Transverse colon (tissue), 4 donors: ENCODE results near the gene PERP. TPM values are rescaled to one million over a fixed set of nuclear protein-coding genes. Genes with fewer than 3 reads are reported as not detected.

Source experiments
- DNase-seq: peaks from one replicate; pipeline ENCODE4 v3.0.0-alpha.2; 2019
- H3K27ac ChIP-seq, 4 donors: fragments of 200-600 bp; sonication (generic); 2 replicates each; pipeline ENCODE4 v1.5.1; 2016 to 2018; ENCODE audit warnings: inconsistent platforms in 4 of 4
- H3K27me3 ChIP-seq: fragments of 200-600 bp; sonication (generic); 2 replicates; pipeline ENCODE4 v1.5.1; 2017; ENCODE audit warnings: inconsistent platforms
- H3K36me3 ChIP-seq, 4 donors: fragments of 200-600 bp; sonication (generic); 2 replicates each; pipeline ENCODE4 v1.5.1; 2017 to 2019; ENCODE audit warnings: inconsistent platforms in 4 of 4
- H3K4me1 ChIP-seq, 4 donors: fragments of 200-600 bp; sonication (generic); 2 replicates each; pipeline ENCODE4 v1.5.1; 2017 to 2020; ENCODE audit warnings: inconsistent platforms in 4 of 4
- H3K4me3 ChIP-seq, 4 donors: fragments of 200-600 bp; sonication (generic); 1 replicate in 1 of 4; 2 replicates in 3 of 4; pipeline versions ENCODE4 v1.5.1 to v1.6.1; 2017 to 2019; ENCODE audit warnings: inconsistent platforms in 4 of 4
- H3K9me3 ChIP-seq, 2 donors: fragments of 200-600 bp; sonication (generic); 2 replicates each; pipeline ENCODE4 v1.5.1; 2017 to 2019; ENCODE audit warnings: inconsistent platforms in 2 of 2
- CTCF ChIP-seq, 5 experiments: fragments of 200-600 bp in 3 of 5; fragments of 450-650 bp in 2 of 5; sonication (generic) in 3 of 5; IDR thresholded peaks; 1 replicate in 2 of 5; 2 replicates in 3 of 5; pipeline ENCODE4 v1.5.1; 2016 to 2017; ENCODE audit warnings: antibody characterized with exemption in 5 of 5, inconsistent platforms in 3 of 5, mild to moderate bottlenecking in 2 of 5, moderate library complexity in 1 of 5
- EP300 ChIP-seq: sonication (generic); formaldehyde crosslinking; IDR thresholded peaks from one replicate; pipeline ENCODE4 v1.6.1; 2017; ENCODE audit warnings: antibody characterized with exemption, low read depth
- POLR2A ChIP-seq: fragments of 450-650 bp; IDR thresholded peaks from one replicate; pipeline ENCODE4 v1.6.1; 2016; ENCODE audit warnings: antibody characterized with exemption, mild to moderate bottlenecking, moderate library complexity
- POLR2AphosphoS5 ChIP-seq, 3 donors: sonication (generic); formaldehyde crosslinking; IDR thresholded peaks; one replicate each; pipeline ENCODE4 v1.6.1; 2016; ENCODE audit warnings: antibody characterized with exemption in 3 of 3
- WGBS, 2 donors: methylation state at CpG; one replicate each; pipeline ENCODE4 v1.1.5; 2018; ENCODE audit warnings: low coverage in 1 of 2; 5-methylcytosine and 5-hydroxymethylcytosine counted together
- in situ Hi-C, 4 donors: fragments of 200-750 bp; cut with MboI; loops; one replicate each; pipeline versions ENCODE4 v1.15.0 to v1.15.1; 2017; ENCODE audit warnings: low sequenced_read_pairs in 3 of 4, low pct_ligation_motif_present in 1 of 4, low pct_unique_long_range_greater_than_20kb in 1 of 4
- intact Hi-C: fragments of 100-400 bp; cut with DNase I; formaldehyde crosslinking; loops from one replicate; pipeline ENCODE4 v1.15.1; 2023; ENCODE audit warnings: low total_unique reads
- total RNA-seq, 4 donors: library from RNA; depleted of rRNA; stranded (reverse); fragments of >200 nt; gene quantifications; one replicate each; pipeline ENCODE4 v1.1.0, GENCODE V29; 2016

Gene PERP
- total RNA-seq, 4 donors from 2014 or later = 18.1 to 73.0 (median 55.5) TPM

GRCh38 chr6:138054982-138055381, 52.2 kb downstream of the PERP start:
- DNase-seq = no peak
- no peaks in the 10 kb centered on the region for H3K27me3 ChIP-seq
- no peak overlapping the region for H3K27ac ChIP-seq
- H3K4me1 ChIP-seq = no peaks in the 10 kb centered on the region
- H3K36me3 ChIP-seq = no peaks in the 10 kb centered on the region
- H3K9me3 ChIP-seq = peaks cover 0 to 9% of the 10 kb centered on the region in 2 donors
- in situ Hi-C loops = no loop called here
- TF ChIP-seq POLR2A (no peak), EP300 (no peak), CTCF (IDR thresholded peaks at IDR 0.05) (no peak), POLR2AphosphoS5 (IDR thresholded peaks at IDR 0.05) (no peak)
- intact Hi-C loops = no loop called here
- 31 to 48% methylated on average over 1 of the region's 1 CpG for WGBS, 2 donors
- no peak overlapping the region for H3K4me3 ChIP-seq

DNA sequence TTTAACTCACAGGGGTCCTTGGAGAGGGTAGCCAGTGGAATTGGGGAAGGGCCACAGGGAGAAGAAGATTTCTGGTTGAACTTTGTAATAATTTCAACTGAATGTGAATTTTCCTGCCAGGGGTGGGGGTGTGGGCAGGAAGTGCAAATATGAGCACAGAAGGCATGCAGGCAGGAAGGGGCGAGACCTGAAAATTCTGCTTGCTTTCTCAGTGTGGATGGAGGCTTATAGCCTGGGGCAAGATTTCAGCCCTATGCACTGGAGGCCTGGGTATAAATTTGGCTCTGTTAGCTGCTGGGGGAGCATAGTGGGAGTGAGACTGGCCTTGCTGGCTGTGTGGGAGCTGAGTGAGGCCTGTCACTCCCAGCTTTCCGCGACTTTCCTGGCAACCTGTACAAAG, 54.4 kb downstream of the PERP start:
- no peak for DNase-seq
- in situ Hi-C loops = no loop called here

GRCh38 chr6:138044972-138045371, 62.2 kb downstream of the PERP start:
- intact Hi-C loops = no loop called here
- no peaks in the 10 kb centered on the region for H3K27me3 ChIP-seq
- no peak overlapping the region for H3K4me3 ChIP-seq
- no peaks in the 10 kb centered on the region for H3K4me1 ChIP-seq
- no peak overlapping the region for H3K27ac ChIP-seq
- no peak for TF ChIP-seq EP300
- no peak for TF ChIP-seq POLR2AphosphoS5 (IDR thresholded peaks at IDR 0.05)
- no peak for TF ChIP-seq CTCF (IDR thresholded peaks at IDR 0.05)
- no peak for TF ChIP-seq POLR2A
- in situ Hi-C loops = no loop called here
- no peaks in the 10 kb centered on the region for H3K36me3 ChIP-seq
- WGBS, 2 donors = 83 to 85% methylated on average over 1 of the region's 1 CpG
- H3K9me3 ChIP-seq = no peaks in the 10 kb centered on the region
- no peak for DNase-seq

More for the DNA sequence above, 54.4 kb downstream of the PERP start:
- TF ChIP-seq POLR2A (no peak), EP300 (no peak), POLR2AphosphoS5 (IDR thresholded peaks at IDR 0.05) (no peak), CTCF (IDR thresholded peaks at IDR 0.05) (no peak)
- no peaks in the 10 kb centered on the region for H3K4me1 ChIP-seq
- whole genome bisulfite sequencing, 2 donors = 82% methylated on average over 3 of the region's 3 CpGs; no CpG with 5 or more reads in 1 of the 2 donors
- intact Hi-C loops = no loop called here
- no peak overlapping the region for H3K4me3 ChIP-seq
- no peaks in the 10 kb centered on the region for H3K27me3 ChIP-seq
- peaks cover 0 to 9% of the 10 kb centered on the region in 2 donors for H3K9me3 ChIP-seq
- H3K27ac ChIP-seq = no peak overlapping the region
- H3K36me3 ChIP-seq = no peaks in the 10 kb centered on the region

DNA sequence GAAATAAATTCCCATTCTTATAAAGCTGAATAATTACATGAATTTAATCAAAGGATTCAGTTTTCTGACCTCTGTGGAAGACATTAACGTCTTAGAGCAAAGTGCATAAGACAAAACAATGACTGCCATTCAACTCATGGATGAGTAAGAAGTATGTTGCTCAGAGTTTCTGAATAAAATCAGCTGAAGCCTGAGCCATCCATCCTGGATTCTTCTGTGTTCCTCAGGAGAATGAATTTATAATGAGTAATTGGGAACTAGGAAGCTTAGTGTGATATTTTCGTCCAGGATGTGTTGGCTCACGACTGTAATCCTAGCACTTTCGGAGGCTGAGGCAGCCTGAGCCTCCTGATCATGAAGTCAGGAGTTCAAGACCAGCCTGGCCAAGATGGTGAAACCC, 62.8 kb downstream of the PERP start:
- in situ Hi-C loops (no loop called here), intact Hi-C loops (no loop called here)
- 87 to 91% methylated on average over 1 to 4 of the region's 4 CpGs for WGBS, 2 donors
- Histone ChIP-seq H3K36me3 (no peaks in the 10 kb centered on the region), H3K27ac (no peak overlapping the region), H3K27me3 (no peaks in the 10 kb centered on the region), H3K4me3 (no peak overlapping the region), H3K9me3 (no peaks in the 10 kb centered on the region), H3K4me1 (no peaks in the 10 kb centered on the region)
- DNase-seq = no peak
- TF ChIP-seq POLR2A = no peak
- no peak for TF ChIP-seq POLR2AphosphoS5 (IDR thresholded peaks at IDR 0.05)
- TF ChIP-seq EP300 = no peak
- no peak for TF ChIP-seq CTCF (IDR thresholded peaks at IDR 0.05)

Other genes with a start within 250 kb of the PERP start
- 10 to 100 TPM; 21.4 to 46.8 (median 36.3) TPM for gene TNFAIP3, start 240.2 kb downstream of the PERP start, total RNA-seq
- gene ARFGEF3, start 54.5 kb upstream of the PERP start, total RNA-seq = 10 to 100 TPM in 3 of 4 donors, 1 to 10 TPM in 1; 6.7 to 17.1 (median 13.2) TPM
- not detected for gene PBOV1, start 111.1 kb upstream of the PERP start, total RNA-seq